SU-DHL-6 (cell line): ENCODE data around the gene CCSER2.

Experiments
- CTCF ChIP-seq: fragments of 200-600 bp; sonication (generic); IDR thresholded peaks from one replicate; pipeline ENCODE4 v1.5.1; 2017; ENCODE audit warnings: antibody characterized with exemption, mild to moderate bottlenecking, low read length, moderate library complexity; ENCODE audit not compliant: insufficient read depth, poor library complexity, severe bottlenecking
- EZH2phosphoT487 ChIP-seq: fragments of 200-600 bp; sonication (generic), shearing (Covaris generic); conservative IDR thresholded peaks from 2 replicates; pipeline ENCODE4 v1.6.1; 2018; ENCODE audit warnings: mild to moderate bottlenecking, antibody characterized with exemption, low read length, moderate library complexity, mixed read lengths

- TF ChIP-seq CTCF (no peak), EZH2phosphoT487 (no peak)
Observed at GRCh38 chr10:84511709-84512285, 183.4 kb downstream of the CCSER2 start.
